Limb (tissue), 2 donors: Measurements from ENCODE around the gene KBTBD12.

Experiments
- DNase-seq, 2 donors: peaks; one replicate each; pipeline ENCODE4 v3.0.0-alpha.2; 2016; ENCODE audit errors: extremely low spot score in 2 of 2

KBTBD12 gene

DNA sequence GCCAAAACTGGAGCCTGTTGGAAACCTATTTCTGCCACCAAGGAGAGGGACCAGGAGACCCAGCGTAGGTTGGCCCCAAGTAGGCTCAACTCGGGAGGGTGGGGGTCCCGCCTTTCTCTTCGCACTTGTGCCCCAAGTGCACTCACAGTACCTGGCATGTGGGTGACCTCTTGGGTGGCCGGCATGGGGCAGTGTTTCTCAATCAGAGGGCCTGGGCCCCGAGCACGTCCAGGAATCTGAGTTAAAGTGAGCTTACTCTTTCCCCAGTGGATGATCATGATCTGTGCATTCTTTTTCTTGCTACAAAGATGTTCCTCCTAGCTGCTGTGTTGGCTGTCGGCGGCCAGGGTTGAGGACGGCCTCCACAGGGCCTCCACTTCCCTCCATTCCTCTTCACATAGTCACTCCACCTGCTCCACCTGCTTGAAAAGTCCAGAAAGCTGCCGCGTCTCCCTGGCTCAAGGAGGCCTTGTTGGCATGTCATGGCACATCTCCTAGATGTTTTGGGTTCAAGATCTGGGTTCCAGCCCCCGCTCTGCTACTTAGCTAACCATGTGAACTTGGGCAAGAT is 70.7 kb downstream of the KBTBD12 start:
- no peak for DNase-seq

DNA sequence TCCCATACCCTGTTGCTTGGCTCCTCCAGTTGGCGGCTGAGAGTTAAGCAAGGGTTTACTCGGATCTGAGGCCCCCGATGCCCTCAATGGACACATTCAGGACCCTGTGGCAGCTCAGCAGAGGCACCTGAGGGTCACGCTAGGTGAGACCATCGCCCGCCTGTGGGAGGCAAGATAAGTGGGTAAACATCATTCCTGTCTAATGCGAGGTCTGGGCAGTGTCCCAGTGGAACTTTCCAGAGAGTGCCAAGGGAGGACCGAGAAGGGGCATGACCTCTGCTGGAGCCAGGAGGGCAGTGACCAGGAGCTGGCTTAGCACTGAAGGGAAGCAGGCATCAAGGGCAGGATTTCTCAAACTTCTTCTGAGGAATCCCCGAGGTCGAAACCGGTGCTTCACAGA is 71.8 kb downstream of the KBTBD12 start:
- no peak for DNase-seq

DNA sequence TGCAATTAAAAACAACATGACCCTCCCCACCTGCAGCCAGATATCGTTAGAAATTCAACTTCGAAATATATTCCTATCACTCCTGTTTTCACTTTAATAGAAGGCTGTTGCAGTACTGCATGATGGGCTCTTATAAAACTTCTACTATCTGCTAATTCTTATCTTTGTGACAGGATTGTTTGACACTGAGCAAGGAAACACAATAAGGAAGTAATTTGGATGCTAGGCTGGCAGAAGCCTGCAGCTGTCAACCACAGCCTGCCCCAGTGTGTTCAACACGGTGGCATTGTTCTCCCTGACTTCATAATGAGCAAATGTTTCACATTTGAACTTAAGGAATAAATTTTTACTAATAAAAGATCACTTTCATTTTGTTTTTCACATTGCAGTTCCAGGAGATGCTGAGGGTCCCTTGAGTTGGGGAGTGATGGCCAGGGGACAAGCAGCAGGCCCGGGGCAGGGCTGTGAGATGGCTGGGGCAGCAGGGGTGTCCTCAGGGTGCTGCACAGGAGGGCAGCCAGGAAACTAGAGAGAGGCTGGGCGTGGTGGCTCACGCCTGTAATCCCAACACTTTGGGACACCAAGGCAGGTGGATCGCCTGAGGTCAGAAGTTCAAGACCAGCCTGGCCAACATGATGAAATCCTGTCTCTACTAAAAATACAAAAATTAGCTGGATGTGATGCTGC is 72.4 kb downstream of the KBTBD12 start:
- DNase-seq = no peak

DNA sequence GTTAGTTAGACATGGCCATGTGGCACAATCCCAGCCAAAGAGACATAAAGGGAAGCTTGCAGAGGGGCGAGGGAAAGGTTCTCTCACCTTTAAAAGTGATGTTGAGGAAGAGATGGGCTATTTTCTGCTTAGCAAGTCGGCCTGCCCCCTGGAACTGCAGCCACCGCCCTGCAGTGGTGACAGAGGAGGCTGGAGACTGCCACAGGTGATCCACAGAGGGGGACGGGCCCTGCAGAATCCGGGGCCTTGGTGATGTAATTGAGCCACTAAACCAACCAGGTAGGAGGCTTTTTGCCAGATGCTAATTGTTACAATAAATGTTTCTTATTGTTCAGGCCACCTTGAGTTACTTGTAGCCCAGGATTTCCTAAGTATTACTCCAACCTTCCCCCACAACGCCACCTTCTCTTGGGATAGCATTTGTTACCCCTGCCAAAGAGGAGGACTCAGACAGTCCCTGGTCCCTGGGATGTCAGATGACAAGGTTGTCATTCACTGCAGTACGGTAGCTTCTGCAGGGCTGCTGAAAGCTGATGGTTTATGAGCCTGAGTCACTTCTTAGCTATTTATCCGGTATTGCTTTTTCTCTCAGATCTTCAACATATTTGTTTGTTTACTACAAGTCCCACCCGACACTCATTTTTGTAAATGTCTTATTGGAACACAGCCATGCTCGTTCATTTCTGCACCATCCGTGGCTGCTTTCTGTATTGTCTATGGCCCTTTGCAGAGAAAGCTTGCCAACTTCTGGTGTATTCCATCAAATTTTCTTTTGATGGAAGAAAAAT is 73.9 kb downstream of the KBTBD12 start:
- no peak for DNase-seq

DNA sequence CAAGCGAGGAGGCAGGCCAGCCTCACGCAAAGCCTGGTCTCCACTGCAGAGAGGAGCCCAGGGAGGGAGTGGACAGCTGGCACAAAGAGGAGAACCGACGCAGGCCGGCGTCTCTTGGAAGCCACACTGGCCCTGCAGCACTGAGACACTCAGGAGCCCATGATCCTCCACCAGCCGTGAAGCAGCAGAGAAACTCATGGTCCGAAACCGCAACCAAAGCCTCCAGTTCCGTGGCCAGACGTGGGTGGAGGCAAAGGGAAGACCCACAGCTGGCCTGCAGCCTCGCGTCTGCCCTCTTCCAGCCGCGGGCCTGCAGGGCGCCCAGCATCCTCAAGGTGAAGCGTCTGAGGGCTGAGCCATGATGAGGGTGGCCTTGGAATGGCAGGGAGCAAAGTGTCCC is 75.0 kb downstream of the KBTBD12 start:
- no peak for DNase-seq

DNA sequence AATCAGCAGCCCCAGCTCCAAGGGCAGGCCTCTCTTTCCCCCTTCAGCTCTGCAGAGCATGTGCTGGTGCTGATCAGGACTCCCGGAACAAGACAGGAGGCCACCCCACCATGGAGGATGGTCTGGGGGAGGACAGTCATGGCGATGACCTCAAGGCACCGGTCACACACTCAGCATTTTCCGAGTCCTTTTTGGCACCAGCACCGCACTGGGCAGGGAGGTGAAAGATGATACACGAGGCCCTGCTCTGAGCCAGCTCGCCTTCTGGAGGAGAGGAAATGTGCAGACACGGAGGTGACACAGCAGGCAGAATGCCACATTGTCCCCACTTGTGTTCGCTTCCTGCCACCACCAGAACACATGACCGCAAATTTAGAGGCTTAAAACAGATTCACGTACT is 75.4 kb downstream of the KBTBD12 start:
- no peak for DNase-seq

DNA sequence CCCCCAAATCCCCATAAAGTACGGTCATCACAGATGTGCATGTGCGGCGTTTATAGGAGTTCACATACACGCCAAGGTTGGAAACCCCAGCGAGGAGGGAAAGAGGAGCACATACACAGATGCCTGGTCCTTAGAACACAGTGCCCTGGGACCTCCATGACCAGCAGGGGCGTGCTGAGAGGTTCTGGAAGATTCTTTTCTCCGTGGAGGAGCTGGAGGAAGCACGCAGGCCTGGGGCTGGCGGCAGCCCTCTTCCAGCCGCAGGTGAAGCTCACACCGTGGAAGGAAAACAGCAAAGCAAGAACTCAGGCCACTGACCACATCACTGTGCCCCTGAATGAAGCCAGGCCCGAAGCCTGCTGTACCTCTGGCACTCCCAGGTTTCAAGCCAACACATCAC is 76.2 kb downstream of the KBTBD12 start:
- DNase-seq = no peak

DNA sequence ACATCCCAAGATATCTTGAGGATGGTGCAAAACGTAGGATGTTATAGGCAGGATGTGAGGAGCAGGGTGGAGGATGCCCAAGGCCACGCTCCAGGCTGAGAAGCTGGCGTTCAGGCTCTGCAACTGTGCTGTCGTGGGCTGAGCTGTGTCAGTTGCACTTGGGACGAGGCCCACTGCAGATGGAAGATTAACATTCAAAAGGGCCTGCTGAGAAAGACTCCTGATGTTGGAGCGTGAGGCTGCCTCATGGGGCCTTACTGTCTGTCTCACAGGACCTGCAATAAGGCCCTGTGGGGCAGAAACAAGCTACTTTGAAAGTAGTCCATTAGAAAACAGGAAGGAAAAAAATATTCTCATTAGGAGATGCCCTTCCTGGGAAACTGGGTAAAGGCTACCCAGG is 76.6 kb downstream of the KBTBD12 start:
- no peak for DNase-seq

DNA sequence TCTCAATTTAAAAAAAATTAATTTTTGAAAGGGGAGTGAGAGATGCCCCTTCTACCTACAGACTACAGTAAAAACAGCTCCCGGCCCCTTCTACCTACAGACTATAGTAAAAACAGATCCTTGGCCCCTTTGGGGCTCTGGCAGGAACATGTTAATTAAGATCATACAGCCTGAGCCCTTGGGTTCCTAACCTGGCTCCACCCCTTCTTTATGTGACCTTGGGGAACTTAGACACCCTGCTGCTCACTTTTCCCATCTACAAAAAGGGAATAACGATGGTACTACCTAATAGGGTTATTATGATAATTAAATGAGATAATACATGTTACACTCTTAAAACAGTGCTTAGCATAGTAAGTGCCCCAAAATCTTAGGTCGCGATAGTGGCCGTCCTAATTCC is 77.1 kb downstream of the KBTBD12 start:
- DNase-seq = no peak

DNA sequence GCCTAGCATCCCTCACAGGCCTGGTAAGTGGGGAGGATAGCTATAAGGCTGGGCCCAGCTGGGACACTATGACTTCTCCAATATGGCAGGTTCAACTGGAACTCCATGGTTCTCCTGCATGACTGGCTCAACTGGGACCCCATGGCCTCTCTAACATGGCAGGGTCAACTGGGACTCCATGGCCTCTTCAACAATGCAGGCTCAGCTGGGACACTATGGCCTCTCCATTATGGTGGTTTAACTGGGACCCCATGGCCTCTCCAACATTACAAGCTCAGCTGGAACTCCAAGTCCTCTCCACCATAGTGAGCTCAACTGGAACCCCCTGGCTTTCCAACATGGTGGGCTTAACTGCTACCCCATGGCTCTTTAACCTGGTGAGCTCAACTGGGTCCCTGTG is 79.0 kb downstream of the KBTBD12 start:
- DNase-seq = no peak

DNA sequence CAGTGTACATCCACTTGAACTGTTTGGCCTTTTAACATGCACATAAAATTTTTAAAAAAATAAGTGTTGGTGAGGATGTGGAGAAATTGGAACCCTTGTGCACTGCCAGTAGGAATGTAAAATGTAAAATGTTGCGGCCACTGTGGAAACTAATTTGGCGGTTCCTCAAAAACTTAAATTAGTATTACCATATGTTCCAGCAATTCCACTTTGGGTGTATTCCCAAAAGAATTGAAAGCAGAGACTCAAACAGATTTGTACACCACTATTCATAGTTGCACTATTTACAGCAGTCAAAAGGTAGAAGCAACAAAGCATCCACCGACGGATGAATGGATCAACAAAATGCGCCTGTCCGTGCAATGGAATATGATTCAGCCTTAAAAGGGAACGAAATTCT is 82.0 kb downstream of the KBTBD12 start:
- no peak for DNase-seq

DNA sequence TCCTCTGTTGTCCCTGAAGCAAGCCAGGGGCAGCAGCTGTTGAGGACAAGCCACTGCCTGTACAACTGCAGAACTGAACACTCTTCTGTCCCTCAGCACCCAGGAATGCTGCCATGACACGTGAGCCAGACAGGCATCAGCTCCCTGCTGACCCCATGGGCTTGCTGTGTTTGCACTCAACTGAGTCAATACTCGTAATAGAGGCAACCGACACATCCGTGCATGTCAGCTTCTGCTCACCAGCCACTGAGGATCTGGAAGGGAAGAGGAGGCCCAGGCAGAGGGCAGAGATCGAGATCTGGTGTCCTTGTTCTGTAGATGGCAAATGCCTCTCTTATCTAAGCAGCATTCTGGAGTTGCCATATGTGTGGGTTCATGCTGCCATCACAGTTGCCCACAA is 82.9 kb downstream of the KBTBD12 start:
- DNase-seq = no peak

DNA sequence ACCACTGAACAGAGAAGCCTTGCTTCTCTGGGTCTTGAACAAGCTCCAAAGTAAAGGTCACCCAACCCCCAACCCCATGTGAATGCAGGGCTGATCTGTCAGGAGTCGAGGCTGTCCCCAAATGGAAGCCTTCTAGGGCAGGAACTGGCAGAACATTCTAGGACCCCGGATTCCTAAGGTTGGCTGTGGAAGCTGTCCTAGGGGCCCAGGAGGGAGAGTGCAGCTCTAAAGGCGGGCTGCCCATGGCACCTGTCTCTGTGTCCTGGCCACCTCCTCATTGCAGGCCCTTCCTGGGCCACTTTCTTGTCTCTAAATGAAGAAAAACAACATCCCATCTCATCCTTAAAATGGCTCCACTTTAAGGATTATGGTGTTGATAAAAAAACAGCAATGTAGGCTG is 83.6 kb downstream of the KBTBD12 start:
- no peak for DNase-seq

DNA sequence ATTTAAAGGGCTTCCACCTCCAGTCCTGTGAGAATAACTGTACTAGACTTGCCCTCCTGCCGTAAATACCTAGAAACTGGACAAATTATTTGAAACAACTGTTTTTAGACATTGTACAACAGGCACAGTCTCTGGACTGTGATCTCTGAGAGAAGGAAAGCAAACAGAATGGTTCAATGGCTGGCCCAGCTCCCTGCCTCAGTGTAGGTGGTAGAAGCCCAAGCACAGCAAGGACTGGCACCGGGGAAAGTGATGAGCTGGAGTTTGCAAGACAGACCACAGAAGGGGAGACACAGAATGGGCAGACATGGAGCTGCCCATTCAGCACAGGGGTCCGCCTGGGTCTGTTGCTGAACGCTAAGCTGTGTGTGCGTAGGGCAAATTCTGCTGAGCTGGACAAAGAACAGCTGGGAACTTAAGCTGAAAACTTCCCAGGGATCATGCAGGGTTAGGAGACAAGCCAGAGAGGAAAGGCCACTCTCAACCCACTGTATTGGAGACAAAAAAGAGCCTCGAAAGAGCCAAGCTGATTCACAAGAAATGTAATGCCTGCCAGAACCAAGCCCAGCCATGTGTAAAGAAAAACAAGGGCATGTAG is 84.6 kb downstream of the KBTBD12 start:
- DNase-seq = no peak

DNA sequence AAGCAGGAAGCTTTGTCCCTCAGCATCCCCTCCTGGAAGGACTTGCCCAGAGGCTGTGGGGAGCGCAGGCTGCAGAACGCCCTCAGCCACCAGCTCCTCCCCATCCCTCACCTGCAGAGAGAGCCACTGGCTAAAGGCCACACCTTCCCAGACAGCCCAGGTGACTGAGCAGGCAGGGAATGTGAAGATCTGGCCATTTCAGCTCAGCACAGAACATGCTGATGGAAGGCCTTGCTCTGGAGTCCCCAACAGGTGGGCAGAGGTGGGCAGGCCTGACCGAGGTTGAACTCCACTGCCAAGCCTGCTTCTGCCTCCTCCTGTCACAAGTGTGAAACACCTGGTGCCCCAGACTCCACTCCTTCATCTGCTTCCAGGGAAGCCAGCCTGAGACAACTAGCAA is 86.5 kb downstream of the KBTBD12 start:
- no peak for DNase-seq

DNA sequence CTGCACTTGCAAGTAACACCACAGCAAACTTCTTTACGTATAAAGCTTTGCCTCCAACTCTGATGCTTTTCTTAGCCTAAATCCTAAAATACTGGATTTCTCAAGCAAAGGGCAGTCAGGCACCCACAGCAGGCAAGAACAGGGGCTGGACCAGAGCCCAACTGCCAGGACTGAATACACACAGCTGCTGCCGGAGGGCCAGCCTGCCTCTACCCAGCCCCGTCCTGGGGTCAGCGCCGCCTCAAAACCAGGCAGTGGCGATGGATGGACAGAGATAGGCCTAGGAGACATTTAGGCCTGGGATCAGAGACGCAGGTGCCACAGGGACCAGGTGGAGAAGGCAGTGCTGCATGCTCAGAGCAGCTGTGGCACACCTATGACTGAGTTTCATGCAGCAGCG is 89.6 kb downstream of the KBTBD12 start:
- DNase-seq = no peak

DNA sequence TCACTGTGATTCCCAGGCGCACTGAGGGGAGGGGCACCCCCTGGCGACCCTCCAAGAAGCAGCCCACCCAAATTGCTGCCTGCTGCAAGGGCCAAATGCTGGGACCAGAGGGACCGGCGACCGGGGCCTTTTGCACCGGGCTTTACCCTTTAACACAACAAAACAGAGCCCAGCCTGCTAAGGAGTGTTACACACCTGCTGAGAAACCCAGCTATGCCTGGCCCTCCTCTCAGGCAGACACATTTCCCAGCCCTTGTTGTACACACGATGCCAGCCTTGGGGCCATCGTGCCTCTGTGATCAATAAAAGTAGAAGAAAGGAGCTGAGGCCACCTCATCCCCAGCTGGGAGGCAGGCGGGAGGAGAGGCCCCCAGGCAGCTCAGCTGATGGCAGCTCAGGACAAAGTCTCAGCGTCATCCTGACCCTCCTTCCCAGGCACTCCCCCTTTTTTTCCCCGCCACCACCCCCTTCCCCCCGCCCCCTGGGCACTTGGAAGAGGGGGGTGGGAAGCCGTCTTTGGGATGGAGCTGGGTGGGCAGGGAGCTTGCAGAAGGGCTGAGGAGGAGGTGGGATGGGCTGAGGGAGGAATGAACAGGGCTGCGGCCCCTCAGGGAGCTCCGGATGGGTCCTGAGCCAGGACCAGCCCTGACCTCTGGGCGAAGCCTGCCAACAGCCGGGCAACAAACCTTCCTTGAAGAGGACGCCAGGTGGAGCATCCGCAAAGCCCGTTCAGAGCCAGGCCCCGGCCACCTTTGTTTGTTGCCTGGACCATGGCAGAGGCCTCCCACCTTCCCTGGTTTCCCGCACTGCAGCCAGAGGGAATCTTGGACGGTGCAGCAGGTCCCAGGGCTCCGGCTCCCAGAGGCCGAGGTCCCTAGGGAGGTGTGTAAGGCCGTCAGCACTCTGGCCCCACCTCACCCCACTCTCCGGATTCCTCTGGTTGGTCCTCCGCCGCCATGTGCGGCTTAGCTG is 91.3 kb downstream of the KBTBD12 start:
- peak in 1 of 2 donors; percentile 48 for DNase-seq

DNA sequence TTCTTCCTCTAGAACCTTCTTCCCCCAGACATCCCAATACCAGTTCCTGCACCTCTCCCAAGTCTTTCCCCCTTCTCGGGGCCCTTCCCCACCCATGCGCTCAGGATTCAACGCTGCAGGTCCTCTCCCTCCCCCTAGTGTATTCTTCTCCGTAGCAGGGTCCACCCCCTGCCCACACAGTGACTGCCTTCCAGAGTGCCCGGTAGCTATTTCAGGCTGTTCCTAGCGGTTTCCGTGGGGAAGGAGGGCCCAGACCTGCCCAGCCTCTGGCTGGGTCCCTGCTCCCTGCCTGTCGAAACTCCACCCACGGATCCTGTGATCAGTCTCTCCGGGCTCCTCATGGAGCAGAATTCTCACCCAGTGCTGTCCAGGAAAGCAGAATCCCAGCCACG is 92.0 kb downstream of the KBTBD12 start:
- no peak for DNase-seq

DNA sequence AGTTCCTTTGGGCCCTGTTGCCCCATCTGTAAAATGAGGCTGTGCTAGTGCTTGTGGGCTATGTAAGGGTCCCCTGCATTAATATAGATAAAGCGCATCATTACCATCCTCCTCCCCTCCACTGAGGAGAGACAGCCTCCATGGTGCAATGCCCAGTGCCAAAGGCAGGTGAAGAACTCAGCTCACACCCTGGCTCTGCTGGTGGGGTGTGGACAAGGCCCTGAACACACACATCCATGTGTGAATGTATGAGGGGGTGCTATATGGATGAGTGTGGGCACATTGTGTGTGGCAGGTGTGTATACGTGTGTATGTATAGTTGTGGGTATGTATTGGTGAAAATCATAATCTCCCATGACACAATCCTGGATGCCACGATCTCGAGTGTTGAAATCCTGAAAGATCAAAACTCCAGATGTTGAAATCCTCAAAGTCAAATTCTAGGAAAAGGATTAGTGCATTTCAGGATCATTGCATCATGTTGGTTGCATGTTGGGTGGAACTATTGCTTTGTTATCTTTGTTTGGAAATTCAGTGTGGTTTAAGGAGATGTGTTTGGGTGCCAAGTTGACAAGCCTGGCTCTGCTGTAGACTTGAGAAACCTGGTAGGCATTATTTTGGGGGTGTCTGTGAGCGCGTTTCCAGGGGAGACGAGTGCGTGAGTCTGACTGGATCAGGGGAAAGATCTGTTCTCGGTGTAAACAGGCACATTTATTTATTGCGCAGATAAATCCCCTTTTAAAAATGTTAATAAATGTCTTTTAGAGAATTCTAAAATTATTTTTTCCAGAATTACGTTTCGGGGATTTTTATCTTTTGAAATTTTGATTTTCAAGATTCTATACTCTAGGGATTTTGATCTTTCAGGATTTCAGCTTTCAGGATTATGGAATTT is 95.2 kb downstream of the KBTBD12 start:
- no peak for DNase-seq

DNA sequence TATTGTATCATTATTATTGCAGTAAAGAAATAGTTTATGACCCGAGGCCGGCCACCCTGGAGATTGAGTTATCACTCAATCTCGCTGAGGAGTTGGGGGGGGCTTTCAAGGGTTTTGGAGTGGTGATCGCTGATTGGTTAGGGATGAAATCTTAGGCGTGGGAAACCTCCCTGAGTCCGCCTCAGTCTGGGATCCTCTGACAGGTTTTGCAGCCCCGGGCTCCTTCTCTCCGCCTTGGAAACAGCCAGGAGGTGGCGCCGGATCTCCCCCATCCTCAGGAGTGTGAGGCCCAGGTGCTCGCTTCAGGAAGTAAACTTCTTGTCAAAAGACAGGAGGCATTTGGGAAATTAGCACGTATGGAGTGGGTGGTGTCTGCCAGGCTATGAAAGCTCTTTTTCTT is 96.1 kb downstream of the KBTBD12 start:
- DNase-seq = peak in 1 of 2 donors; percentile 71
